ENCODE measurements around the gene DOCK7. TPM values are rescaled to one million over a fixed set of nuclear protein-coding genes. Genes with fewer than 3 reads are reported as not detected.

DOCK7 gene
- total RNA-seq, 2 donors from 2014 or later: 31.6 to 32.0 TPM

DNA sequence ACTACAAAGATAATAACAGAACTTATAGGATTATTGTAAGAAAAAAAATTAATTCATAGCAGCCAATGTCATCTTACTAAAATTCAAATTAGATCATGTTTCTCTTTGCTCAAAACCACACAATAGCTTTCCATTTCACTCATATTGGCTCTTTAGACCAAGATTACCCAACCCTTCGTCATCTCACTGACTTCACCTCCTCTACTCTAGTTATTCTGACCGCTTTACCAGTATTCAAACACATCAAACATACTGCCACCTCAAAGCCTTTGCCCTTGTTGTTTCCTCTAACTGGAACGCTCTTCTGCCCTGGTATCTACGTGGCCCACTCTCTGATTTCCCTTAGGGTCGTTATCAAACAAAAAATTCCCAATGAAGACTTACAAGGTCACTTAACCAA lies 89.1 kb downstream of the DOCK7 start:
- no peak for DNase-seq
- Histone ChIP-seq H3K27me3 (no peaks in the 10 kb centered on the region), H3K4me1 (peaks cover 15% of the 10 kb centered on the region), H3K36me3 (replicated peaks in 1 of 2; ENCODE audit: insufficient read depth in 1 of 2, low read depth in 2 of 2) (no peaks in the 10 kb centered on the region), H3K4me3 (no peak overlapping the region), H3K9me3 (no peaks in the 10 kb centered on the region), H3K27ac (no peak overlapping the region)
- intact Hi-C loops (cut with DNase I): no loop called here
- TF ChIP-seq, protein P1, sequence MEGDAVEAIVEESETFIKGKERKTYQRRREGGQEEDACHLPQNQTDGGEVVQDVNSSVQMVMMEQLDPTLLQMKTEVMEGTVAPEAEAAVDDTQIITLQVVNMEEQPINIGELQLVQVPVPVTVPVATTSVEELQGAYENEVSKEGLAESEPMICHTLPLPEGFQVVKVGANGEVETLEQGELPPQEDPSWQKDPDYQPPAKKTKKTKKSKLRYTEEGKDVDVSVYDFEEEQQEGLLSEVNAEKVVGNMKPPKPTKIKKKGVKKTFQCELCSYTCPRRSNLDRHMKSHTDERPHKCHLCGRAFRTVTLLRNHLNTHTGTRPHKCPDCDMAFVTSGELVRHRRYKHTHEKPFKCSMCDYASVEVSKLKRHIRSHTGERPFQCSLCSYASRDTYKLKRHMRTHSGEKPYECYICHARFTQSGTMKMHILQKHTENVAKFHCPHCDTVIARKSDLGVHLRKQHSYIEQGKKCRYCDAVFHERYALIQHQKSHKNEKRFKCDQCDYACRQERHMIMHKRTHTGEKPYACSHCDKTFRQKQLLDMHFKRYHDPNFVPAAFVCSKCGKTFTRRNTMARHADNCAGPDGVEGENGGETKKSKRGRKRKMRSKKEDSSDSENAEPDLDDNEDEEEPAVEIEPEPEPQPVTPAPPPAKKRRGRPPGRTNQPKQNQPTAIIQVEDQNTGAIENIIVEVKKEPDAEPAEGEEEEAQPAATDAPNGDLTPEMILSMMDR (IDR thresholded peaks at IDR 0.05): no peak
- TF ChIP-seq POLR2A (IDR thresholded peaks at IDR 0.05): no peak
- 88 to 93% methylated on average over 5 of the region's 5 CpGs for WGBS, 2 donors
- no peak for ATAC-seq

DNA sequence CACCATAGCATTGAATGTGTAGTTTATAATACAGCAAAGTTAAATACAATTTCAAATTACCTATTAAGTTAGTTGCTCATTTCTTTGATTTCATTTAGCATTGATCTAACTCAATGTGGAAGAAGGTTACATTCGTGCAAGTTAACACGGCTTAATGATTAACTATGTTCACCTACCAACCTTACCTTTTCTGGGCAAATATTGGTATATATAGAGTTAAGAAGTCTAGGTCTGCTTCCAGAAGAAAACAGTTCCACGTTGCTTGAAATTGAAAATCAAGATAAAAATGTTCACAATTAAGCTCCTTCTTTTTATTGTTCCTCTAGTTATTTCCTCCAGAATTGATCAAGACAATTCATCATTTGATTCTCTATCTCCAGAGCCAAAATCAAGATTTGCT lies 90.9 kb downstream of the DOCK7 start, which contains the start of gene ANGPTL3:
TSS of gene ANGPTL3 (plus strand) at position 240 of the 400 bp plus-strand sequence. CDS start at position 287, 47 bp downstream.
- intact Hi-C loops (cut with DNase I): no loop called here
- H3K27me3 ChIP-seq: no peaks in the 10 kb centered on the region
- WGBS, 2 donors: 15 to 25% methylated on average over 3 of the region's 3 CpGs
- no peak for TF ChIP-seq POLR2A (IDR thresholded peaks at IDR 0.05)
- TF ChIP-seq, protein P1 (IDR thresholded peaks at IDR 0.05): no peak
- H3K9me3 ChIP-seq: peaks cover 0 to 2% (median 0%) of the 10 kb centered on the region in 3 donors
- ATAC-seq (peak; percentile 40), DNase-seq (no peak)
- peaks cover 22% of the 10 kb centered on the region for H3K4me1 ChIP-seq
- H3K4me3 ChIP-seq: no peak within 1 kb of the TSS
- no peaks in the 10 kb centered on the region for H3K36me3 ChIP-seq (replicated peaks in 1 of 2; ENCODE audit: insufficient read depth in 1 of 2, low read depth in 2 of 2)
- H3K27ac ChIP-seq: no peak within 1 kb of the TSS

DNA sequence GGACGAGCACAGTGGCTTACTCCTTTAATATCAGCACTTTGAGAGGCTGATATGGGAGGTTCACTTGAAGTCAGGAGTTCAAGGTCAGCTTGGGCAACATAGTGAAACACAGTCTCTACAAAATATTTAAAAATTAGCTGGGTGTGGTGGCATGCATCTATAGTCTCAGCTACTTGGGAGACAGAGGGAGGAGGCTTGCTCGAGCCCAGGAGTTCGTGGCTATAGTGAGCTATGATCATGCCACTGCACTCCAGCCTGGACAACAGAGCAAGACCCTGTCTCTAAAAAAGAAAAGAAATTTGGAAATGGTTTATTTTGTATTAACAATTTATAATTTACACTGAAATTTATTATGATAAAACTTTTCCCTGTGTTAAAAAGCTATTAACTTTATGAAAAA lies 92.5 kb downstream of the DOCK7 start:
- Histone ChIP-seq H3K27ac (no peak overlapping the region), H3K36me3 (replicated peaks in 1 of 2; ENCODE audit: insufficient read depth in 1 of 2, low read depth in 2 of 2) (no peaks in the 10 kb centered on the region), H3K4me1 (peaks cover 22% of the 10 kb centered on the region), H3K9me3 (peaks cover 0 to 3% (median 0%) of the 10 kb centered on the region in 3 donors), H3K4me3 (no peak overlapping the region), H3K27me3 (no peaks in the 10 kb centered on the region)
- DNase-seq: no peak
- WGBS, 2 donors: 80 to 81% methylated on average over 3 of the region's 3 CpGs
- intact Hi-C loops (cut with DNase I): no loop called here
- no peak for ATAC-seq
- TF ChIP-seq, protein P1 (IDR thresholded peaks at IDR 0.05): no peak
- TF ChIP-seq POLR2A (IDR thresholded peaks at IDR 0.05): no peak

DNA sequence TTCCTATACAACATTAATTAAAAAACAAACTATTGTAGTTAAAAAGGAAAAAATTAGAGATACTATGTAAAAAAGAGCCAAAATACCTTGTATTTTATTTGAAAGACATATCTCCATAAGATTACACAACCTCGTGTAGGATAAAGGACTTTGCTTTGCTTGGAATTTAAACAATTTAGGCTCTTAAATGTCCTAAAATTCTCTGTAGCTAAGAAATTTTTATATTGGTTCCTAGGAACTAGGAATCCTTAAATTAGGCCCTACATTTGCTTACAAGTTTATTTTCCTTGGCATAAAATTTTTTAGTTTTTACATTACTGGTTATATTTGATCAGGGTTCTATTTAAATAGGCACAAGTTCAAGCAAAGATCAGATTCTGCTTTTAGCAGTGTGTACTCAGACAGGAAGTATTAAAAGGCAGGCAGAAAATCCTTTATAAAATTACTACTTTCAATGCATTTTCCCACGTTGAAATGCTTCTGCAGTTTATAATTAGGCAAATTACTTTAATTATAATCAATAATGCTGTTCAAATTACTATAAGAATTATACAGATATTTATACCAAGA lies 94.3 kb downstream of the DOCK7 start:
- Histone ChIP-seq H3K36me3 (replicated peaks in 1 of 2; ENCODE audit: insufficient read depth in 1 of 2, low read depth in 2 of 2) (no peaks in the 10 kb centered on the region), H3K4me3 (no peak overlapping the region), H3K27me3 (no peaks in the 10 kb centered on the region), H3K9me3 (peaks cover 0 to 3% (median 0%) of the 10 kb centered on the region in 3 donors), H3K27ac (no peak overlapping the region), H3K4me1 (peaks cover 22% of the 10 kb centered on the region)
- TF ChIP-seq, protein P1 (IDR thresholded peaks at IDR 0.05): no peak
- no peak for TF ChIP-seq POLR2A (IDR thresholded peaks at IDR 0.05)
- WGBS, 2 donors: 10 to 14% methylated on average over 2 of the region's 2 CpGs
- DNase-seq: no peak
- ATAC-seq: no peak
- intact Hi-C loops (cut with DNase I): no loop called here

DNA sequence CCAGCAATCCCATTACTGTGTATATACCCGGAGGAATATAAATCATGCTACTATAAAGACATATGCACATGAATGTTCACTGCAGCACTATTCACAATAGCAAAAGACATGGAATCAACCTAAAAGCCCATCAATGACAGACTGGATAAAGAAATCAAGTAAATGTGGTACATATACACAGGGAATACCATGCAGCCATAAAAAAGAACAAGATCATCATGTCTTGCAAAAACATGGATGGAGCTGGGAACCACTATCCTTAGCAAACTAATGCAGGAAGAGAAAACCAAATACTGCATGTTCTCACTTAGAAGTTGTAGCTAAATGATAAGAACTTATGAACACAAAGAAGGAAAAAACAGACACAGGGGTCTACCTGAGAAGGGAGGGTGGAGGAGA lies 97.2 kb downstream of the DOCK7 start:
- 25 to 39% methylated on average over 1 of the region's 1 CpG for WGBS, 2 donors
- peaks cover 9% of the 10 kb centered on the region for H3K4me1 ChIP-seq
- H3K4me3 ChIP-seq: no peak overlapping the region
- intact Hi-C loops (cut with DNase I): no loop called here
- no peaks in the 10 kb centered on the region for H3K36me3 ChIP-seq (replicated peaks in 1 of 2; ENCODE audit: insufficient read depth in 1 of 2, low read depth in 2 of 2)
- ATAC-seq (no peak), DNase-seq (no peak)
- TF ChIP-seq, protein P1 (IDR thresholded peaks at IDR 0.05): no peak
- no peak for TF ChIP-seq POLR2A (IDR thresholded peaks at IDR 0.05)
- no peak overlapping the region for H3K27ac ChIP-seq
- H3K9me3 ChIP-seq: peaks cover 0 to 3% (median 0%) of the 10 kb centered on the region in 3 donors
- no peaks in the 10 kb centered on the region for H3K27me3 ChIP-seq

Data from body of pancreas (tissue), 4 donors.